Mesenchymal stem cell (in vitro differentiated cells and primary cell): Measurements from ENCODE around the gene CLDN22.

ENCODE experiments used
- DNase-seq: peaks from one replicate; pipeline ENCODE4 v3.0.0-alpha.2; 2013
- H2AFZ ChIP-seq: one replicate; pipeline ENCODE4 v1.6.1; 2013; ENCODE audit warnings: low read depth, mild to moderate bottlenecking, control low read depth, inconsistent platforms, low read length, moderate library complexity
- H2AK5ac ChIP-seq: 2 replicates; pipeline ENCODE4 v1.6.1; 2013; ENCODE audit warnings: low read length, moderate library complexity, mild to moderate bottlenecking, inconsistent platforms; ENCODE audit not compliant: severe bottlenecking
- H2BK120ac ChIP-seq: one replicate; pipeline ENCODE4 v1.6.1; 2013; ENCODE audit warnings: low read depth, mild to moderate bottlenecking, inconsistent platforms, low read length, moderate library complexity
- H2BK12ac ChIP-seq, 2 experiments: one replicate each; pipeline ENCODE4 v1.6.1; 2013; ENCODE audit warnings: inconsistent platforms in 2 of 2, low read length in 2 of 2, mild to moderate bottlenecking in 2 of 2, moderate library complexity in 2 of 2, control low read depth in 1 of 2
- H2BK15ac ChIP-seq: one replicate; pipeline ENCODE4 v1.6.1; 2013; ENCODE audit warnings: mild to moderate bottlenecking, low read depth, inconsistent platforms; ENCODE audit not compliant: poor library complexity, severe bottlenecking
- H2BK5ac ChIP-seq: 2 replicates; pipeline ENCODE4 v1.6.1; 2013; ENCODE audit warnings: low read depth, mild to moderate bottlenecking, low read length, control low read depth, inconsistent platforms; ENCODE audit not compliant: poor library complexity, severe bottlenecking
- H3K14ac ChIP-seq, 2 experiments: one replicate each; pipeline ENCODE4 v1.6.1; 2013; ENCODE audit warnings: inconsistent platforms in 2 of 2, low read length in 2 of 2, control low read depth in 1 of 2, mild to moderate bottlenecking in 1 of 2, moderate library complexity in 1 of 2
- H3K18ac ChIP-seq, 2 experiments: one replicate each; pipeline ENCODE4 v1.6.1; 2013; ENCODE audit warnings: inconsistent platforms in 2 of 2, low read length in 2 of 2, control low read depth in 1 of 2, low read depth in 1 of 2, mild to moderate bottlenecking in 1 of 2
- H3K23ac ChIP-seq, 2 experiments: one replicate each; pipeline ENCODE4 v1.6.1; 2013; ENCODE audit warnings: inconsistent platforms in 2 of 2, low read length in 2 of 2, mild to moderate bottlenecking in 2 of 2, moderate library complexity in 2 of 2, control low read depth in 1 of 2
- H3K27ac ChIP-seq: 2 replicates; pipeline ENCODE4 v1.5.1; 2013; ENCODE audit warnings: mild to moderate bottlenecking, moderate library complexity, low read length, control low read depth, inconsistent platforms; ENCODE audit not compliant: poor library complexity, severe bottlenecking
- H3K27me3 ChIP-seq, 2 experiments: 2 replicates each; pipeline versions ENCODE4 v1.6.1 to v1.7.0; 2013; ENCODE audit warnings: low read length in 2 of 2, mild to moderate bottlenecking in 2 of 2, moderate library complexity in 2 of 2, control low read depth in 1 of 2, inconsistent platforms in 1 of 2; ENCODE audit not compliant: control insufficient read depth in 1 of 2, insufficient read depth in 1 of 2
- H3K36me3 ChIP-seq, 2 experiments: 2 replicates each; pipeline versions ENCODE4 v1.6.1 to v1.7.0; 2013; ENCODE audit warnings: low read length in 2 of 2, control low read depth in 1 of 2, inconsistent platforms in 1 of 2, low read depth in 1 of 2, mild to moderate bottlenecking in 1 of 2; ENCODE audit not compliant: insufficient read depth in 2 of 2, control insufficient read depth in 1 of 2
- H3K4ac ChIP-seq, 2 experiments: one replicate each; pipeline ENCODE4 v1.6.1; 2013; ENCODE audit warnings: inconsistent platforms in 2 of 2, low read length in 2 of 2, mild to moderate bottlenecking in 2 of 2, moderate library complexity in 2 of 2, control low read depth in 1 of 2, low read depth in 1 of 2
- H3K4me1 ChIP-seq: 2 replicates; pipeline ENCODE4 v1.6.1; 2013; ENCODE audit warnings: low read depth, low read length, control low read depth; ENCODE audit not compliant: control insufficient read depth, insufficient read depth
- H3K4me2 ChIP-seq: 2 replicates; pipeline ENCODE4 v1.6.1; 2013; ENCODE audit warnings: low read length, mild to moderate bottlenecking, inconsistent platforms; ENCODE audit not compliant: poor library complexity, severe bottlenecking
- H3K4me3 ChIP-seq, 2 experiments: 2 replicates each; pipeline versions ENCODE4 v1.5.1 to v1.7.0; 2013; ENCODE audit warnings: low read length in 2 of 2, mild to moderate bottlenecking in 2 of 2, control low read depth in 1 of 2, low read depth in 1 of 2; ENCODE audit not compliant: insufficient read depth in 1 of 2
- H3K79me1 ChIP-seq: replicated peaks from 2 replicates; pipeline ENCODE4 v1.6.1; 2013; ENCODE audit warnings: mild to moderate bottlenecking, control low read depth, low read length, inconsistent platforms; ENCODE audit not compliant: poor library complexity, severe bottlenecking
- H3K9ac ChIP-seq: 2 replicates; pipeline ENCODE4 v1.7.0; 2013; ENCODE audit warnings: mild to moderate bottlenecking, low read length, moderate library complexity
- H3K9me3 ChIP-seq: 2 replicates; pipeline ENCODE4 v1.7.0; 2013; ENCODE audit warnings: mild to moderate bottlenecking, low read length; ENCODE audit not compliant: control insufficient read depth
- H4K8ac ChIP-seq: one replicate; pipeline ENCODE4 v1.6.1; 2013; ENCODE audit warnings: inconsistent platforms, mild to moderate bottlenecking, low read length, moderate library complexity
- H4K91ac ChIP-seq: one replicate; pipeline ENCODE4 v1.6.1; 2013; ENCODE audit warnings: mild to moderate bottlenecking, low read length, inconsistent platforms
- WGBS: methylation state at CpG from one replicate; pipeline ENCODE4 v1.1.7; 2013; ENCODE audit warnings: mixed read lengths; 5-methylcytosine and 5-hydroxymethylcytosine counted together

Gene CLDN22

GRCh38 chr4:183333202-183333601 lies 13.1 kb upstream of the CLDN22 start:
- peaks cover 6% of the 10 kb centered on the region for H3K9me3 ChIP-seq
- no peak overlapping the region for H3K9ac ChIP-seq
- H4K91ac ChIP-seq, result no peak overlapping the region
- H3K4me2 ChIP-seq, result no peak overlapping the region
- H2AFZ ChIP-seq, result no peak overlapping the region
- H2BK120ac ChIP-seq, result no peak overlapping the region
- WGBS, result 94% methylated on average over 9 of the region's 9 CpGs
- H3K36me3 ChIP-seq, result no peaks in the 10 kb centered on the region
- H2BK12ac ChIP-seq, result peak overlapping the region in 1 of 2 experiments; percentile 2
- no peak overlapping the region for H3K4ac ChIP-seq
- H3K79me1 ChIP-seq, result no peaks in the 10 kb centered on the region
- no peak overlapping the region for H3K27ac ChIP-seq
- peaks cover 10% of the 10 kb centered on the region for H3K4me1 ChIP-seq
- H3K4me3 ChIP-seq, result no peak overlapping the region
- peak overlapping the region in 1 of 2 experiments; percentile 5 for H3K14ac ChIP-seq
- H2BK15ac ChIP-seq, result no peak overlapping the region
- H2BK5ac ChIP-seq, result no peak overlapping the region
- H4K8ac ChIP-seq, result no peak overlapping the region
- H3K23ac ChIP-seq, result no peak overlapping the region
- H3K18ac ChIP-seq, result no peak overlapping the region
- H3K27me3 ChIP-seq, result no peaks in the 10 kb centered on the region
- DNase-seq, result no peak
- H2AK5ac ChIP-seq, result no peak overlapping the region

- no peak overlapping the region for H2AFZ ChIP-seq
- H4K8ac ChIP-seq, result no peak overlapping the region
- no peak overlapping the region for H3K14ac ChIP-seq
- H2BK12ac ChIP-seq, result peak overlapping the region in 1 of 2 experiments; percentile 15
- H3K9ac ChIP-seq, result no peak overlapping the region
- no peak overlapping the region for H3K23ac ChIP-seq
- no peak overlapping the region for H2BK120ac ChIP-seq
- no peaks in the 10 kb centered on the region for H3K36me3 ChIP-seq
- H2AK5ac ChIP-seq, result no peak overlapping the region
- H3K4ac ChIP-seq, result peak overlapping the region in 1 of 2 experiments; percentile 24
- no peak for DNase-seq
- WGBS, result 93% methylated on average over 9 of the region's 11 CpGs
- no peak overlapping the region for H3K4me2 ChIP-seq
- H3K18ac ChIP-seq, result no peak overlapping the region
- H3K4me1 ChIP-seq, result peaks cover 9% of the 10 kb centered on the region
- no peak overlapping the region for H4K91ac ChIP-seq
- no peaks in the 10 kb centered on the region for H3K79me1 ChIP-seq
- no peak overlapping the region for H2BK5ac ChIP-seq
- H2BK15ac ChIP-seq, result no peak overlapping the region
- no peaks in the 10 kb centered on the region for H3K27me3 ChIP-seq
- H3K9me3 ChIP-seq, result peaks cover 6% of the 10 kb centered on the region
- no peak overlapping the region for H3K27ac ChIP-seq
- H3K4me3 ChIP-seq, result no peak overlapping the region
These were observed 12.4 kb upstream of the CLDN22 start for GRCh38 chr4:183332447-183332846.

- H3K36me3 ChIP-seq, result no peaks in the 10 kb centered on the region
- DNase-seq, result no peak
These were observed 10.8 kb upstream of the CLDN22 start for GRCh38 chr4:183330841-183331240.

GRCh38 chr4:183329954-183330742 lies 10.1 kb upstream of the CLDN22 start:
- Histone ChIP-seq H3K4me2 (no peak overlapping the region), H3K27ac (no peak overlapping the region), H3K4me3 (no peak overlapping the region), H2AK5ac (no peak overlapping the region), H2BK5ac (no peak overlapping the region), H2BK12ac (no peak overlapping the region), H2BK15ac (no peak overlapping the region), H2BK120ac (no peak overlapping the region), H3K14ac (no peak overlapping the region), H3K23ac (no peak overlapping the region), H3K27me3 (no peaks in the 10 kb centered on the region), H4K91ac (no peak overlapping the region), H3K18ac (no peak overlapping the region), H3K79me1 (no peaks in the 10 kb centered on the region), H3K36me3 (no peaks in the 10 kb centered on the region), H3K9ac (no peak overlapping the region), H3K4me1 (peaks cover 6% of the 10 kb centered on the region), H3K9me3 (peaks cover 6% of the 10 kb centered on the region), H2AFZ (no peak overlapping the region), H4K8ac (no peak overlapping the region), H3K4ac (no peak overlapping the region)
- no peak for DNase-seq
- WGBS, result 80% methylated on average over 8 of the region's 10 CpGs

More at GRCh38 chr4:183330841-183331240, 10.8 kb upstream of the CLDN22 start:
- H2AFZ ChIP-seq, result no peak overlapping the region
- no peak overlapping the region for H3K4ac ChIP-seq
- no peak overlapping the region for H3K9ac ChIP-seq
- no peak overlapping the region for H3K14ac ChIP-seq
- no peak overlapping the region for H4K91ac ChIP-seq
- H2AK5ac ChIP-seq, result no peak overlapping the region
- H3K4me1 ChIP-seq, result peaks cover 7% of the 10 kb centered on the region
- H3K27me3 ChIP-seq, result no peaks in the 10 kb centered on the region
- peaks cover 6% of the 10 kb centered on the region for H3K9me3 ChIP-seq
- H3K4me3 ChIP-seq, result no peak overlapping the region
- no peak overlapping the region for H2BK15ac ChIP-seq
- H4K8ac ChIP-seq, result no peak overlapping the region
- H2BK12ac ChIP-seq, result no peak overlapping the region
- H3K18ac ChIP-seq, result no peak overlapping the region
- H2BK120ac ChIP-seq, result no peak overlapping the region
- WGBS, result 95% methylated on average over 2 of the region's 2 CpGs
- H2BK5ac ChIP-seq, result no peak overlapping the region
- no peak overlapping the region for H3K27ac ChIP-seq
- no peak overlapping the region for H3K23ac ChIP-seq
- H3K4me2 ChIP-seq, result no peak overlapping the region
- H3K79me1 ChIP-seq, result no peaks in the 10 kb centered on the region
